Activated CD4-positive, alpha-beta T cell treated with anti-CD3 and anti-CD28 coated beads, Interleukin-2, amount 50 U/mL, for 1 hour (primary cell): ENCODE results near the gene UNC5A.

Source experiments
- DNase-seq: peaks from one replicate; pipeline ENCODE4 v3.0.0-alpha.2; 2020

UNC5A gene

DNA sequence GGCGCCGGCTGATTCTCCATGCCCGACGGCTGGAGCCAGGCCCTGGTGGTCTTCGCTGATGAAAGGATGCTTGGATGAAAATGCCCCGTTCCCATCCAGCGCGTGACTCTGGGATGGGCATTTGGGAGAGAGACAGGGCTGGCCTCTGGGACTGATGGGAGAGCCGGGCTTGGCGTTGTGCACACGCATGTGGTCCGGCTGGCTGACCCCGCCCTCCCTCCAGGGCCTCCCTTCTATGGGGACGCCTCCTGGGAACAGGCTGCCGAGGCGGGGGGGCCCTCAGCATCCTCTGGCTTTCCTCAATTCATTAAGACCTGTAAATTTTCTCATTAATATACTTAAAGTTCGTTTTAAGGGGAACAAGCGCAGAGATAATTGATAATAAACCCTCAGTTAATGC lies 36.8 kb downstream of the UNC5A start:
- no peak for DNase-seq

- DNase-seq, result no peak
Measured at GRCh38 chr5:176847726-176848290, 37.4 kb downstream of the UNC5A start.

DNA sequence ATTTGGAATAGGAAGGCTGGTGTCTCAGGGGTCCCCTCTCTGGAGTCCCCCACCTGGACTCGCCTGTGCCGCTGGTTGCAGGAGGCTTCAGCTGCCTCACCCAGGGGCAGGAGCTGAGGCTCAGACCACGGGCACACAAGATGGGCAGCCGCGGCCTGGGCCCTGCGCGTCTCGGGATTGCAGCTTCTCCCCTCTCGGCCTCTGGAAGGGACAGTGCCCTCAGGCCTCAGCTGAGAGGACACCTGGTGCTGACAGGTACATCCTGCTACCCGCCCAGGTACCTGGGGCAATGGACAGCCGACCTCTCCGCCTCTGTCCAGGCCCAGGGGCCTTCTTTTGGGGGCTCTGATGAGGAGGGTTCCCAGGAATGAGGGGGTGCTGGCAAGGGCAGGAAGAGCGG lies 38.3 kb downstream of the UNC5A start:
- DNase-seq, result no peak

- no peak for DNase-seq
Measured at GRCh38 chr5:176849611-176850227, 39.4 kb downstream of the UNC5A start.

DNA sequence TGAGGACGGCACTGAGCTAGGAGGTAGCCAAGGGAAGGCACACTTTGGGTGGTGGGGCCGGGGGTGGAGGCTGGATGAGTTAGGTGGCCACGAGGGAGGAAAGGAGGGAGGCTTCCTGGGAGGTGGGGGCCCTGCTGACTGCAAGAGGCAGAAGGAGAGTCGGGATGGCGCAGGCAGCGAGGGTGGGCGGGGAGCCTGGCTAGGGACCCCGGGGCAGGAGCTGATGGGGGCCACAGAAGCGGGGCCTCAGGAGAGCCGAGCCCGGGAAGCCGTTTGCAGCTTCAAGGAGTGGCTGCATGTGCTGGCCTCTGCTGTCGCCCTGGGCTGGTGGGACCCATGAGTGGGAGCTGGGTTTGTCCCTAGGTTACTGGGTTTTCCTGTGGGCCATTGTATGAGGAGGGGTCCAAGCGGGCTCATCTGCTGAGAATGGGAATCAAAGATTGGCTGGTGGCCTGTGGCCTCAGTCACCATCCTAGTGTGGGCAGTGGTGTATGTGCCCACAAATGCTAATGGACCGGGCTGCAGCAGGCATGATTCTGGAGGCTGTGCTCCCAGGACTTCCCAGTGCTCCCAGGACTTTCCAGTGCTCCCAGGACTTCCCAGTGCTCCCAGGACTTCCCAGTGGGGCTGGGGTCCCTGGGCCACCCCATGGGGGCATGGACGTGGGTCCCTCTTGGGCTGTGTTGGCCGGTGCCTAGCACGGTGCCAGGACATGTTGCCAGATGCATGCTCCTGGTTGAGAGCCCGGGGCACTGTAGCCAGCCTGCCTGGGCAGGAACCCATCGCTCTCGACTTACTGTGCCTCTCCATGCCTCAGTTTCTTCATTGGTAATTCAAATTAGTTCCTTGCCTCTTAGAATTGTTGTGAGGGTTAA lies 40.2 kb downstream of the UNC5A start:
- DNase-seq, result no peak

DNA sequence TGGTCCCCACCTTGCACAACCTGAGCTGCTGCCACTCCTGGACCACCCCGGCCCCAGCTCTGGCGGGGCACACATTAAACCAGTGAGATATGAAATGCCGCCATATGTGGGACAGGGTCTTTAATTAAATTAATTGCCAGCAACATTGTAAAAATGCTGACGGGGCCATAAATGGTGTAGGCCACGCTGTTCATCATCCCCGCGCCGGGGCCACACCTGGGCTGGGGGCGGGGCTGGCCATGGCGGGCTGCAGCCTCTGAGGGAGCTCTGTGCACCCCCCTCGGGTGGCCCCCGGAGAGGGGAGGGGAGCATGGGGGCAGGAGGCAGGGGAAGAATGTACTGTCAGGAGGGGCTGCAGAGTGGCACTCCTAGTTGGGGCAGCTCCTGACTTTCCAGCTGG lies 41.0 kb downstream of the UNC5A start:
- DNase-seq, result no peak

DNA sequence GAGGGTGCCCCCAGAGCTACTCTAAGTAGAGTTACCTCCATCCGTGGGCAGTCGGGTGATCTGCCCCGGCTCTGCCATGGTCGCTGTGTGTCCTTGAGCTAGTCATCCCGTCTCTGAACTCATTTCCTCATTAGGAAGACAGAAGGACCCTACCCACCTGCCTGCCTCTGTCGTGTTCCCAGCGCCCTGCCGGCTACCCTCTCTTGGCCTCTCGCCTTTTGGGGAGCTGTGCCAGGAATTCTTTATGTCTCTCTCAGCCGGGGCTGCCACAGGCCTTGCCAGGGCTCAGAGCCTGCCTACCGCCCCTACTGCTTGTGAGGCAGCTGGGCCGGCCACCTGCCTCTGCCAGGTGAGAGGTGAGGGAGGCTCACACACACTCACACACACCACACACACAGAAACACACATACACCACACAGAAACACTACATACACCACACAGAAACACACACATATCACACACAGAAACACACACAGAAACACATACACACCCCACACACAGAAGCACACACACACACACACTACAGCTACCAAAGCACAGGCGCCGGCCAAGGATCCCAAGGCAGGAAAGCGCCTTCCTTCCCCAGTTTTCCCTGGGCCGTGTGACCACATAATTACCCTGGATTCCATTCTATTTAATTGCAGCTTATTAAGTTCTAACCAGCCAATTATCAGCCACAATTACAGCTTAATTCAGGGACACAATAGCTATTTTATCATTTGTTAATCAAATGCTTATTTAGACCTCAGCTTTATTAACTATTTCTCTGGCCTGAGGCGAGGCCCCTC lies 41.7 kb downstream of the UNC5A start:
- no peak for DNase-seq

DNA sequence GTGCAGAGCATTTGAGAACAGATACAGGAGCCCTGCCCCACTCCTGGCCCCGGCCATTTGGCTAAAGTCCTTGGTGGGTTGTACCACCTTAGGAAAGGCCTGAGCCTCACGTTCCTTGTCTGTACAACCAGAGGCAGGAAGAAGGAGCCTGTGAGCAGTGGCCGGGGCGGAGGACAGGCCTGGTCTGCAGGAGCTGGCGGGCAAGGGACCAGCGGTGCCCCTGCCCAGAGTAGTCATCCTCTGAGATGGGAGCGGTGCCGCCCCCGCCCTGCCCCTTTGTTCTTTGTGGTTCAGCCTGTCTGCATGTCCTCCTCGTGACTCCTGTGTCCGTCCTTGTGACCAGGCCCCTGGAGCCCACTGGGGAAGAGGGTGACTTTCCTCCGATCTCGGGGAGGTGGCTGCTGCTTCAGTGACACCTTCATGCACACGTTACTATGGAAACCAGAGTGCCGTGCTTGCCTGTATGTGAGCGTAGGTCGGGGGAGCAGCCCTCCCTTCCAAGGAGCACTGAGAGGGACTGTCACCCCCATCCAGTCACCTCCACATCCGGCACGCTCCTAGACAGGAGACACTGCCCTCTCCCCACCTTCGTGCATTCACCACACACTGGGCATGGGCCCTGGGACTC lies 42.9 kb downstream of the UNC5A start:
- no peak for DNase-seq

GRCh38 chr5:176854164-176854563 lies 43.8 kb downstream of the UNC5A start:
- DNase-seq, result no peak

- DNase-seq, result no peak
Measured at GRCh38 chr5:176855598-176855997, 45.2 kb downstream of the UNC5A start.

GRCh38 chr5:176856746-176857145 lies 46.4 kb downstream of the UNC5A start:
- no peak for DNase-seq

GRCh38 chr5:176857216-176857893 lies 47.0 kb downstream of the UNC5A start:
- no peak for DNase-seq

DNA sequence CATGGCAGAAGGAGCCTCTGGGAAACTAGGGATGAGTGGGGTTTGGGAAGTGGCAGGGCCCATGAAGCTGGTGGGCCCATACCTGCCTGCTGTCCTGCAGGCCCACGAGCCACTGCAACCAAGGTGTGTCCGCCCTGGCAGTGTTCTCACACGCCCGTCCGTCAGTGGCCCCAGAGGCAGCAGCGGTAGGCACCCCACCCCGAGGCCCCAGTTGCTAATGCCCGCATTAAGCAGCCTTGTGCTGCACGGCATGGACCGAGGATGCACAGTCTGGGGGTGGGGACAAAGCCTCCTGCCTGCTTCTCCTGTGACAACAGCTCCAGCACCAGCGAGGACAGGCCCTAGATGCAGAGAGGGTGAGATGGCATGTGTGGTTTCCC lies 47.5 kb downstream of the UNC5A start:
- no peak for DNase-seq

DNA sequence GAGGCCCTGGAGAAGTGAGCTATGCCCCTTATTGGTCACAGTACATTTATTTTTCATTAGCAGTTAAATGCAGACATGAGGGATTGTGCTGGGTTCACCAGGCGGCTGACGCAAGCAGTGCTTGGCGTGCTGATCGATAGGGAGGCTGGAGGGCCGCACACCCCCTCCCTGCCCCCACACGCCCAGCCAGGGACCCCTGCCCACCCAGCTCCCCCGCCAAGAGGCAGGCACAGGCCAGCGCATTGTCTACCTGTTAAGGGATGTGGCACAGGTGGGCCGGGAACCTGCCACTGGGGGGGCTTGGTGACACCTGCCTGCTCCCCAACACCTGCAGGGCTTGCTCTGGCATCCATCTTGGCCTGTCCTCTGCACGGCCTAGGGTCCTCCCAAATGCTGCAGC lies 49.6 kb downstream of the UNC5A start:
- DNase-seq, result no peak

- no peak for DNase-seq
Measured at GRCh38 chr5:176860381-176860780, 50.0 kb downstream of the UNC5A start.

GRCh38 chr5:176861276-176861675 lies 50.9 kb downstream of the UNC5A start:
- DNase-seq, result no peak

DNA sequence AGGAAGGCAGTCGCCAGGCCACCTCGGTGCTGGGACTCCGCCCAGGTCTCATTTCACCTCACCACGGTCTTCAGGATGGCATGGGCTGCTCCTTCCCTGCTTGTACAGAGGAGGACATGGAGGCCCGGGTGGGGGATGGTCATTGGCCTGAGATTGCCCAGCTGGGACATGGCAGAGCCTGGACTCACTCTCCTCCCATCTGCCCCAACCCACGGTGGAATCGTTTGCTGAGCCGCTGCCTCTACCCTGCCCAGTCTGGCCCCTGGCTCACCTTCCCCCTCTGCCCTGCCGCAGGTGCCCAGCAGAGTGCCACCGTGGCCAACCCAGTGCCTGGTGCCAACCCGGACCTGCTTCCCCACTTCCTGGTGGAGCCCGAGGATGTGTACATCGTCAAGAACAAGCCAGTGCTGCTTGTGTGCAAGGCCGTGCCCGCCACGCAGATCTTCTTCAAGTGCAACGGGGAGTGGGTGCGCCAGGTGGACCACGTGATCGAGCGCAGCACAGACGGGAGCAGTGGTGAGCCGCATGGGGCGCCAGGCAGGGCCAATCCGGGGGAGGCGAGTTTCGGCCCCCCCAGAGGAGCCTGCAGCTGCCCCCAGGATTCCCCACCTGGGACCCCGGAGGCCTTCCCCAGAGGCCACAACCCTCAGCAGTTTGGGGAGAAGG lies 52.1 kb downstream of the UNC5A start:
- DNase-seq, result no peak

DNA sequence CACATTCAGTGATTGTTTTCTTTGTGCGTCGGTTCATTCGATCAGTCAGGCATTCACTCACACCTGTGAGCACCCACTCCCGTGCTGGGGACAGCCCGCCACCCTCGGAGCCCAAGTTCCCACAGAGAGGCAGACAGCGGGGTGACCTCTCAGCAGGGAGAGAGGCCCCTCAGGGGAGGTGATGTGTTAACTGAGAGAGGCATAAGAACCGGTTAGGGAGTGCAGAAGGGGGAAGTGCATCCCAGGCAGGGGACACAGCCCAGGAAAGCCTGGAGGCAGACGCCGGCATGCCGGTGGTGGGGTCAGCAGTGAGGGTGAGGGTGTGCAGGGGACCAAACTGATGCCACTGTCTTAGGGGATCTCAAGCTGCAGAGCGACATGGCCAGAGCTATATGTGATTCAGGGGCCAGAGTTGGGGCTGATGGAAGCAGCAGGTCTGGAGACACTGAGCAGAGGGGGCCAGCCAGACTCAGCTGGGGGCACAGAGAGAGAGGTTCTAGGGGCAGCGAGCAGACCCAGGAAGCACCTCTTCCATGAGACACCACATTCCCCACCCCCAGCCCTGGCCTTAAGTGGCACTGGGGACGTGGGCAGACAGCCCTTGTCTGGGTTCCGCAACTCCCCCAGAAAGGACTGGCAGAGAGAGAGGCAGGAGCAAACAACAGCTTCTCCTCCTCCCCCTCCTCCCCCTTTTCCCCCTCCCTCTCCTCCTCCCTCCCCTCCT lies 52.8 kb downstream of the UNC5A start:
- no peak for DNase-seq

DNA sequence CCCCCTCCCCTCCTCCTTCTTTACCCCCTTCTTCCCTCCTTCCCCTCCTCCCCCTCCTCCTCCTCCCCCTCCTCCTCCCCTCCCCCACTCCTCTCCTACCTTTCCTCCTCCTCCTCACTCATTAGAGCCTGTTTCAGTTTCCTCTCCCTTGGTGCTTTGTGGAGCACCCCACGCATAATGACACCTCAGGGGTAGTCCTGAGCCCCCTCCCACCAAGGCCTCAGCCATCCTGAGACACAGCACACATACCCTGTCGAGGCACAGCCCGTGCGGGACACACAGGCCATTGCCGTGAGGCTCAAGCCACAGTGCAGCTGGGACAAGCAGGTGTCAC lies 53.4 kb downstream of the UNC5A start:
- DNase-seq, result no peak

GRCh38 chr5:176864755-176865154 lies 54.4 kb downstream of the UNC5A start:
- DNase-seq, result no peak

GRCh38 chr5:176865964-176866363 lies 55.6 kb downstream of the UNC5A start:
- DNase-seq, result no peak
